ENCODE data around the gene EPHB4. TPM values are rescaled to one million over a fixed set of nuclear protein-coding genes. Genes with fewer than 3 reads are reported as not detected.

The EPHB4 gene
- total and polyA plus RNA-seq, 2 of the 8 experiments (the other 6 are each of a cell fraction or from before 2014, with no cell fraction given) = 85.0 to 113 TPM

- Histone ChIP-seq H2BK20ac (ENCODE audit: low read length) (no peak overlapping the region), H3K36me3 (ENCODE audit: control insufficient read depth in 2 of 4, insufficient read depth in 4 of 4, low read length in 3 of 4) (peaks cover 35 to 95% (median 73%) of the 10 kb centered on the region in 4 experiments), H3K9me3 (ENCODE audit: insufficient read depth in 2 of 2, low read depth in 1 of 2, low read length in 1 of 2) (no peaks in the 10 kb centered on the region), H4K91ac (replicated peaks; ENCODE audit: insufficient read length, low read length) (no peak overlapping the region), H2AFZ (ENCODE audit: low read length) (no peak overlapping the region), H4K8ac (ENCODE audit: extremely low read depth, insufficient read depth, low read length) (no peak overlapping the region), H3K56ac (replicated peaks; ENCODE audit: insufficient read length, low read depth, low read length) (no peak overlapping the region), H3K27ac (ENCODE audit: low read depth, low read length) (no peak overlapping the region), H3K4me3 (ENCODE audit: extremely low read depth in 1 of 4, insufficient read depth in 2 of 4, low read depth in 3 of 4, low read length in 4 of 4) (no peak overlapping the region), H3K23ac (ENCODE audit: insufficient read length) (no peak overlapping the region), H2AK5ac (ENCODE audit: low read depth, low read length) (no peak overlapping the region), H3K9ac (replicated peaks in 1 of 4; ENCODE audit: extremely low read depth in 1 of 4, low read depth in 3 of 4, low read length in 3 of 4) (no peak overlapping the region), H2BK5ac (ENCODE audit: low read depth, low read length) (no peak overlapping the region), H3K27me3 (replicated peaks in 1 of 4; ENCODE audit: control insufficient read depth in 3 of 4, extremely low read depth in 1 of 4, insufficient read depth in 3 of 4, low read length in 3 of 4) (no peaks in the 10 kb centered on the region), H3K14ac (ENCODE audit: insufficient read length) (no peak overlapping the region), H2BK15ac (ENCODE audit: low read length) (no peak overlapping the region), H3K79me2 (ENCODE audit: control insufficient read depth in 1 of 2, insufficient read depth in 2 of 2, low read length in 2 of 2) (peaks cover 0 to 2% of the 10 kb centered on the region in 2 experiments; a peak in 1 of 4 replicates), H3K79me1 (ENCODE audit: low read depth, low read length) (peaks cover 2% of the 10 kb centered on the region; the same call in 1 of the 2 replicates), H3K18ac (ENCODE audit: extremely low read depth, low read length) (no peak overlapping the region), H2BK120ac (replicated peaks; ENCODE audit: low read depth, low read length) (no peak overlapping the region), H4K20me1 (replicated peaks in 1 of 2; ENCODE audit: control insufficient read depth in 1 of 2, insufficient read depth in 2 of 2, low read length in 2 of 2) (peaks cover 3 to 12% of the 10 kb centered on the region in 2 experiments), H3K4me2 (ENCODE audit: insufficient read depth in 1 of 2, low read depth in 2 of 2, low read length in 2 of 2) (no peak overlapping the region), H3K4ac (replicated peaks; ENCODE audit: insufficient read length, low read depth, low read length) (no peak overlapping the region), H4K5ac (ENCODE audit: insufficient read length, low read depth, low read length) (no peak overlapping the region), H2BK12ac (ENCODE audit: low read depth, low read length) (no peak overlapping the region), H3K4me1 (replicated peaks in 1 of 4; ENCODE audit: control insufficient read depth in 3 of 4, insufficient read depth in 4 of 4, low read length in 3 of 4) (no peaks in the 10 kb centered on the region), H3K23me2 (ENCODE audit: low read depth, low read length) (no peaks in the 10 kb centered on the region; the same call in 1 of the 2 replicates)
- POLR2A ChIA-PET (ENCODE audit: partially characterized antibody) = interaction anchor here (0.8 to 10.3 kb wide), 5 partner anchors 9 to 112 kb away, joined by 3 to 124 read pairs (median 5); partner anchors contain the start of genes EPHB4 and POP7
- no peak for FAIRE-seq
- no peak for DNase-seq (ENCODE audit: low read depth in 1 of 2, low spot score in 2 of 2)
- WGBS, 2 experiments (ENCODE audit: extremely low coverage in 1 of 2, insufficient coverage in 1 of 2, insufficient read length in 1 of 2, insufficient replicate concordance in 2 of 2, low coverage in 1 of 2, low lambda C conversion rate in 2 of 2, missing lambda C conversion rate in 1 of 2) = 86% methylated on average over 9 of the region's 9 CpGs; no CpG with 5 or more reads in 1 of the 2 experiments
- CTCF ChIA-PET (ENCODE audit: partially characterized antibody) = interaction anchor here (0.8 to 8.7 kb wide), 7 partner anchors 9 to 122 kb away, joined by 3 to 117 read pairs (median 4); partner anchors contain the start of genes EPHB4 and SLC12A9
- TF ChIP-seq CREB1 (IDR thresholded peaks at IDR 0.05) (no peak), RFX5 (IDR thresholded peaks at IDR 0.05; ENCODE audit: borderline replicate concordance, low read depth, low read length) (no peak), TBP (IDR thresholded peaks at IDR 0.05; ENCODE audit: low read depth, low read length) (no peak), ZNF274 (IDR thresholded peaks at IDR 0.05; ENCODE audit: borderline replicate concordance, extremely low read depth, low read length) (no peak), RXRA (IDR thresholded peaks at IDR 0.05; ENCODE audit: insufficient read depth, low read depth, low read length) (no peak), CTBP2 (IDR thresholded peaks at IDR 0.05; ENCODE audit: borderline replicate concordance, insufficient read depth, insufficient read length, low read length) (no peak), YY1 (IDR thresholded peaks at IDR 0.05; ENCODE audit: low read depth, low read length) (no peak), JUND (IDR thresholded peaks at IDR 0.05; ENCODE audit: low read length) (no peak), RNF2 (IDR thresholded peaks at IDR 0.05; ENCODE audit: borderline replicate concordance, low read depth, low read length, missing control alignments, poor library complexity, severe bottlenecking) (no peak), CBX5 (IDR thresholded peaks at IDR 0.05; ENCODE audit: low read depth, low read length) (no peak), SIN3A (conservative IDR thresholded peaks at IDR 0.05 in 1 of 2, IDR thresholded peaks at IDR 0.05 in 1 of 2; ENCODE audit: low read depth in 1 of 2, low read length in 2 of 2) (no peak)
Observed at GRCh38 chr7:100818366-100818765, 9.0 kb downstream of the EPHB4 start.

Measured in H1 (cell line).